HUES6 (cell line): ENCODE measurements around the gene GPRIN1.

Source experiments
- H3K27ac ChIP-seq: 2 replicates; pipeline ENCODE4 v1.7.0; 2013; ENCODE audit warnings: low read depth, mild to moderate bottlenecking, low read length, inconsistent platforms
- H3K27me3 ChIP-seq: 2 replicates; pipeline ENCODE4 v1.6.1; 2013; ENCODE audit warnings: low read length; ENCODE audit not compliant: control insufficient read depth, insufficient read depth
- H3K36me3 ChIP-seq: 2 replicates; pipeline ENCODE4 v1.6.1; 2013; ENCODE audit warnings: low read length; ENCODE audit not compliant: control insufficient read depth, insufficient read depth
- H3K4me1 ChIP-seq: 2 replicates; pipeline ENCODE4 v1.6.1; 2013; ENCODE audit warnings: low read length; ENCODE audit not compliant: control insufficient read depth, insufficient read depth
- H3K4me3 ChIP-seq: 2 replicates; pipeline ENCODE4 v1.5.1; 2013; ENCODE audit warnings: low read depth, low read length
- H3K9ac ChIP-seq: one replicate; pipeline ENCODE4 v1.6.1; 2013; ENCODE audit warnings: mild to moderate bottlenecking, low read length
- H3K9me3 ChIP-seq: 2 replicates; pipeline ENCODE4 v1.6.1; 2013; ENCODE audit warnings: low read depth, low read length; ENCODE audit not compliant: control insufficient read depth, insufficient read depth

GPRIN1 gene

DNA sequence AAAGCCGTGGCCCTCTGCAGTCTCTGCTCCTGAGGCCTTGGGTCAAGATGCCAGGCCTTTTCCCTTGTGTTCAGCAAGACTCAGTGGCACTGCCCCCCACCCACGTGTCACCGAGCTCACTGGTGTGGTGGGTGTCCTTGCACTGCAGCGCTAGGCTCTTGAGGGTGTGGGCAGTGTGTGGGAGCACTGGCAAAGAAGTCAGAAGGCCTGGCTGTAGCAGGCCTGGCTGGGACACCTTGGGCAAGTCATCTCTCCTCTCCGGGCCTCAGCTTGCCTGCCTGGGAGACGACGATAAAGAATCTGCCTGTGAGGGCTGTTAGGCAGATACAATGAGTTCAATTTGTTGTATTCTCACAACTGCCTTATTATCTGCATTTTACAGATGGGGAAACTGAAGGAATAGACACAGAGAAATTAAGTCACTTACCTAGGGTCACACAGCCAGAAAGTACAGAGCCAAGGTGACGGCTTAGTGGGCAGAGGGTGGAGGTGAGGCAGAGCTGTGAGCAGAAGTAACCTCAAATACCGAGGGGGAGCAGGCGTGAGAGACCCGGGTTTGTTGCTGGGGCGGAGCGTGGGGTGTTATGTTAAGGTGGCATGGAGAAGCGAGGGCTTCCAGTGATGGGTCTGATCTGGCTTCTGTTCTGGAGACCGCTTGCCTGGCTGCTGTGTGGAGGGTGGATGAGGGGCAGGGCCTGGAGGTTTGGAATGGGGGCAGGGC lies 38.7 kb upstream of the GPRIN1 start:
- Histone ChIP-seq H3K4me3 (peak overlapping the region; percentile 87), H3K9me3 (no peaks in the 10 kb centered on the region), H3K36me3 (peaks cover 4% of the 10 kb centered on the region), H3K4me1 (peaks cover 36% of the 10 kb centered on the region), H3K27me3 (no peaks in the 10 kb centered on the region), H3K9ac (peak overlapping the region; percentile 66), H3K27ac (no peak overlapping the region)

- H3K27ac ChIP-seq, result peak overlapping the region; percentile 46; the same call in 1 of the 2 replicates
Observed at GRCh38 chr5:176647843-176648473, 38.0 kb upstream of the GPRIN1 start.

DNA sequence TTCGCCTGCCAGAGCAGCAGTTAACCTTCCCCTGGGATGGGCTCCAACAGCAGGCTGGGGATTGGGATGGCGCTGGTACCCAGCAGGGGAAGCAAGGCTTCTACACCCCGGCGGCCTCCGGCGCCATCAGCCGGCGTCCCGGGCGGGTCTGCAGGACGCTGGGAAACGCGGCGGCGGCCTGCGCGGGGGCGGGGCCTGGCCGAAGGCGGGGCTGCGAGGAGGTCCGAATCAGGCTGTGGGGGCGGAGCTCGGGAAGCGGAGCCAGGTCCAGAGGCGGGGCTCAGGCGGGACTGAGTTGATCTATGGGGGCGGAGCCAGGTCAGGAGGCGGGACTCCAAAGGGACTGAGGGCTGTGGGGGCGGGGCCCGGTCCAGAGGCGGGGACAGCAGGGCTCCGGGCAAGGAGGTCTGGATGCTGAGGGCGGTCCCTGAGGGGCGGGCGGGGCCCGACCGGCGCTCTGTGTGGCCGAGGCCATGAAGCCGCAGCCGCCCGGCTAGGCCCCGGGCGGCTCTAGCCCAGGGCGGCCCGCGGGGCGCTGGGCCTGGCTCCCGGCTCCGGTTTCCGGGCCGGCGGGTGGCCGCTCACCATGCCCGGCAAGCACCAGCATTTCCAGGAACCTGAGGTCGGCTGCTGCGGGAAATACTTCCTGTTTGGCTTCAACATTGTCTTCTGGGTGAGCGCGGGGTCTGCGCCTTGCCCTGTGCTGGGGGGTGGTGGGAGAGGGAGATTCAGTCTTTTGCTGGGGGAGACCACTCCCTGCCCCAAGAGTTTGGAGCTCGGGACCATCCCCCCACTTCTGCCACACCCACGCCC lies 37.3 kb upstream of the GPRIN1 start, which contains the start of gene TSPAN17:
Gene TSPAN17, plus strand, starts transcription at position 455 of the 813 bp plus-strand sequence. Its CDS starts 132 bp downstream, at position 587.
- Histone ChIP-seq H3K36me3 (no peaks in the 10 kb centered on the region), H3K27ac (peak within 1 kb of the TSS; percentile 46; the same call in 1 of the 2 replicates), H3K9me3 (no peaks in the 10 kb centered on the region), H3K4me1 (peaks cover 49% of the 10 kb centered on the region), H3K27me3 (no peaks in the 10 kb centered on the region), H3K4me3 (peak within 1 kb of the TSS; percentile 87), H3K9ac (peak within 1 kb of the TSS; percentile 66)

More at GRCh38 chr5:176647843-176648473, 38.0 kb upstream of the GPRIN1 start:
- Histone ChIP-seq H3K9ac (peak overlapping the region; percentile 66), H3K27me3 (no peaks in the 10 kb centered on the region), H3K36me3 (no peaks in the 10 kb centered on the region; the same call in 1 of the 2 replicates), H3K4me1 (peaks cover 43% of the 10 kb centered on the region), H3K9me3 (no peaks in the 10 kb centered on the region), H3K4me3 (peak overlapping the region; percentile 87)

DNA sequence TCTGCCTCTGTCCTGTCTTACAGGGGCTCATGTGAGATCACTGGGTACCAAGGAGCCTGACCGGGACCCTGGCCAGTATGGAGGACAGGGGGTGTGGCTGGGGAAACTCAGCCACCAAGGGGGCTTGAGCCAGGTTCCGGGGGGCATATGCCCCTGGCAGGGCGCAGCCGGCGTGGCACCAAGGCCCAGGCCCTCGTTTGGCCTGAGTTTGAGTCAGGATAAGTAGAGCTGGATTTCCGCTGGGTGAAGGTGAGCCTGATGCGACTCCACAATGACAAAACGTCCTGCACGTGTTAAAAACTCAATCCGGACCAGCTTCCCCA lies 36.7 kb upstream of the GPRIN1 start:
- no peaks in the 10 kb centered on the region for H3K9me3 ChIP-seq
- H3K27me3 ChIP-seq, result no peaks in the 10 kb centered on the region
- H3K9ac ChIP-seq, result peak overlapping the region; percentile 9
- no peak overlapping the region for H3K27ac ChIP-seq
- H3K4me3 ChIP-seq, result peak overlapping the region; percentile 40
- H3K36me3 ChIP-seq, result no peaks in the 10 kb centered on the region
- H3K4me1 ChIP-seq, result peaks cover 51% of the 10 kb centered on the region

DNA sequence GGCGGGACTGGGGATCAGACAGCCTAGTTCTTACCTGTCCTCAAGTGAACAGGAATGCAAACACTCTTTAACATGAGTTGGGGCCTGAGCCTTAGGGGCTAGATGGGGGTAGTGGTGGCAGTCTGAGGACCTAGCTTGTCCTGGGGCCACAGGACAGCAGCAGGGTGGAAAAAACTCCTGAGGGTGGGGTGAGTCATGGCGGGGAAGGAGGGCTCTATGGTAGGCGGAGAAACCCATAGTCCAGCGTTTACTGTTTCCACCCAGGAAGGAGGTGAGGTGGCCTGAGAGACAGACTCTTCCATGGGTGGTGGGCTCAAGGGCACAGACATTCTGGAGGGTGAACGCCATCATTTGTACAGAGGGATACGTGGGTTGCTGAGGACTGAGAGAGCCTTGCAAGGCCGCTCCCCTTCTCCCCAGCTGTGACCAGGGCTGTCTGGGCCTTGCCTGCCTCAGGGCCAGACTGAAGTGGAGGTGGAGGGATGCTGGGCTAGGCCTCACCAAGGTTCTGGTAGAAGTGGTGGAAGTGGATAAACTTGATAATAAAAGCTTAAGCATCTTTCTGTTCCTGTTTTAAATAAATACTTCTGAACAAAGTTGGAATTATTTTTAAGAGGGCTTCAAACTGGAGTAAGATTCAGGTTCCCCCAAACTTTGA lies 36.2 kb upstream of the GPRIN1 start:
- H3K4me1 ChIP-seq, result peaks cover 51% of the 10 kb centered on the region
- H3K27me3 ChIP-seq, result no peaks in the 10 kb centered on the region
- no peaks in the 10 kb centered on the region for H3K36me3 ChIP-seq
- no peaks in the 10 kb centered on the region for H3K9me3 ChIP-seq
- H3K9ac ChIP-seq, result no peak overlapping the region
- no peak overlapping the region for H3K4me3 ChIP-seq
- no peak overlapping the region for H3K27ac ChIP-seq

- Histone ChIP-seq H3K27ac (no peak overlapping the region), H3K9ac (no peak overlapping the region), H3K27me3 (no peaks in the 10 kb centered on the region), H3K4me3 (no peak overlapping the region), H3K9me3 (no peaks in the 10 kb centered on the region), H3K36me3 (no peaks in the 10 kb centered on the region), H3K4me1 (peaks cover 44% of the 10 kb centered on the region)
Observed at GRCh38 chr5:176644878-176645670, 35.1 kb upstream of the GPRIN1 start.

- Histone ChIP-seq H3K27ac (no peak overlapping the region), H3K36me3 (no peaks in the 10 kb centered on the region), H3K4me1 (peaks cover 41% of the 10 kb centered on the region), H3K9me3 (no peaks in the 10 kb centered on the region), H3K4me3 (no peak overlapping the region), H3K27me3 (no peaks in the 10 kb centered on the region), H3K9ac (no peak overlapping the region)
Observed at GRCh38 chr5:176644294-176644693, 34.3 kb upstream of the GPRIN1 start.

GRCh38 chr5:176643491-176644219 lies 33.7 kb upstream of the GPRIN1 start:
- H3K27ac ChIP-seq, result no peak overlapping the region
- H3K4me3 ChIP-seq, result no peak overlapping the region
- H3K27me3 ChIP-seq, result no peaks in the 10 kb centered on the region
- H3K9me3 ChIP-seq, result no peaks in the 10 kb centered on the region
- no peak overlapping the region for H3K9ac ChIP-seq
- no peaks in the 10 kb centered on the region for H3K36me3 ChIP-seq
- peaks cover 41% of the 10 kb centered on the region for H3K4me1 ChIP-seq

DNA sequence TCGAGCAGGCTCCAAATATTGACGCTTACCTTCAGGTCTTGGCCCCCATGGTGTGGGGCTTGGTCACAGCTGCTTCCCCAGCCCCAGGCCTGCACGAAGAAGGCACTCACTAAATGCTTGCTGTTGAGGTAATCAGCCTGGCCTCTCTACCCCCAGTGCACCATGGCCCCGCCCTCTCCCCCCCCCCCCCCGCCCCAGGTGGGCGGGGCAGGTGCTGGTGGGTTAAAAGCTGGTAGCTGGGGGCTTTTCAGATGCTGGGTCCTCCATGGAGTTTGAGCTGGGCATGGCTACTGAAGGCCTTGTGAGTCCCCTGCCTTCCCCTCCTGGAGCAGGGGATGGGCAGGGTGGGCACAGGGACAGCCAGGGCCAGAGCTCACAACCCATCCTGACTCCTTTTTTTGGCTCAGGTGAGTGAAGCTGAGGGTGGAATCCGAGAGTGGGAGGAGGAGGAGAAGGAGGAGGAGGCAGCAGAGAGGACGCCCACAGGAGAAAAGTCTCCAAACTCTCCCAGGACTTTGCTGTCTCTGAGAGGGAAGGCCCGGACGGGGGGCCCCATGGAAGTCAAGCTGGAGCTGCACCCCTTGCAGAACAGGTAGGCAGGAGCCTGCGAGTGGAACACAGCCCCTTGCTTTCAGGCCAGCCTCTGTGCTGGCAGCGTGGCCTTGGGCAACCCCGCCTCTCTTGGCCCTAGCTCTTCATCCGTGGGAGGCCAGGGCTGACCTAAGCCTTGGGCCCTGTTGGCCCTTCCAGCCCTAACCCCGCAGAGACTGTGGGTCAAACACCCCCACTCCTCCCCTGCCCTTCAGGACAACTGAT lies 32.9 kb upstream of the GPRIN1 start:
- H3K9me3 ChIP-seq, result no peaks in the 10 kb centered on the region
- H3K9ac ChIP-seq, result no peak overlapping the region
- no peaks in the 10 kb centered on the region for H3K36me3 ChIP-seq
- H3K4me1 ChIP-seq, result peaks cover 35% of the 10 kb centered on the region
- H3K27me3 ChIP-seq, result no peaks in the 10 kb centered on the region
- H3K4me3 ChIP-seq, result no peak overlapping the region
- no peak overlapping the region for H3K27ac ChIP-seq
